Dendritic cell treated with granulocyte-macrophage colony-stimulating factor and Interleukin-4, amounts not matched to agents 40 ng/mL and 50 ng/mL, for 4 days (primary cell): ENCODE results near the gene TOMM40.

Experiments used
- H3K27ac Mint-ChIP-seq: one replicate; pipeline ENCODE4 v1.8.0; 2022; ENCODE audit warnings: mild to moderate bottlenecking, mixed read lengths
- H3K27me3 Mint-ChIP-seq: one replicate; pipeline ENCODE4 v1.8.0; 2022; ENCODE audit warnings: mild to moderate bottlenecking, mixed read lengths
- H3K36me3 Mint-ChIP-seq: one replicate; pipeline ENCODE4 v1.8.0; 2022; ENCODE audit warnings: low read depth, mixed read lengths
- H3K4me1 Mint-ChIP-seq: one replicate; pipeline ENCODE4 v1.8.0; 2022; ENCODE audit warnings: low read depth, mixed read lengths
- H3K4me3 Mint-ChIP-seq: one replicate; pipeline ENCODE4 v1.8.0; 2022; ENCODE audit warnings: mild to moderate bottlenecking, moderate library complexity, mixed read lengths
- H3K9me3 Mint-ChIP-seq: one replicate; pipeline ENCODE4 v1.8.0; 2022; ENCODE audit warnings: mixed read lengths
- intact Hi-C: fragments of 100-400 bp; cut with micrococcal nuclease; formaldehyde crosslinking; loops from one replicate; pipeline ENCODE4 v1.15.0; 2022

TOMM40 gene

DNA sequence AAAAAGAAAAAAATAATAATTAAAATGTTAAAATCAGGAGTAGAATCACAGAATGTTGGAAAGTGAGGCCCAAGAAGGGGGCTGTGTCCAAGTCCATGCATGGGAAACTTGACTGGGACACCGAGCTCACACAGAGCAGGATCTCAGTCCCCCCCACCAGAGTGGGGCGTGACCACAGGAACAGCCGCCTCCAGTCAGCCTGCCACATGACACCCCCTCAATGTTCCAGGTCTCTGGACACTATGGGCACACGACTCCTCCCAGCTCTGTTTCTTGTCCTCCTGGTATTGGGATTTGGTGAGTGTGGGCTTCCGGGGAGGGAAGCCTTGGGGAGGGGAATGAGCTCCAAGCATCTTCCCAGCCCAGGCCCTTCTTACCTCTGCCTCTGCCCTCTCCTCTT, 57.2 kb downstream of the TOMM40 start:
- peaks cover 3% of the 10 kb centered on the region for H3K27me3 Mint-ChIP-seq
- H3K9me3 Mint-ChIP-seq, result no peaks in the 10 kb centered on the region
- H3K27ac Mint-ChIP-seq, result peak overlapping the region; percentile 14
- H3K4me3 Mint-ChIP-seq, result no peak overlapping the region
- peaks cover 18% of the 10 kb centered on the region for H3K36me3 Mint-ChIP-seq
- peaks cover 49% of the 10 kb centered on the region for H3K4me1 Mint-ChIP-seq
- intact Hi-C loops, result no loop called here

DNA sequence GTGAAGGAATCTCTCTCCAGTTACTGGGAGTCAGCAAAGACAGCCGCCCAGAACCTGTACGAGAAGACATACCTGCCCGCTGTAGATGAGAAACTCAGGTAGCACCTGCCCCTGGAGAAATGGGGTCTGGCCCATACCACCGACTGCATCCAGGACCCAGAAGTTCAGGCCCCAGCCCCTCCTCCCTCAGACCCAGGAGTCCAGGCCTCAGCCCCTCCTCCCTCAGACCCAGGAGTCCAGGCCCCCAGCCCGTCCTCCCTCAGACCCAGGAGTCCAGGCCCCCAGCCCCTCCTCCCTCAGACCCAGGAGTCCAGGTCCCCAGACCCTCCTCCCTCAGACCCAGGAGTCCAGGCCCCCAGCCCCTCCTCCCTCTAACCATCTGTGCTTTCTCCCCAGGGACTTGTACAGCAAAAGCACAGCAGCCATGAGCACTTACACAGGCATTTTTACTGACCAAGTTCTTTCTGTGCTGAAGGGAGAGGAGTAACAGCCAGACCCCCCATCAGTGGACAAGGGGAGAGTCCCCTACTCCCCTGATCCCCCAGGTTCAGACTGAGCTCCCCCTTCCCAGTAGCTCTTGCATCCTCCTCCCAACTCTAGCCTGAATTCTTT, 57.8 kb downstream of the TOMM40 start:
- H3K4me1 Mint-ChIP-seq, result peaks cover 49% of the 10 kb centered on the region
- peaks cover 3% of the 10 kb centered on the region for H3K27me3 Mint-ChIP-seq
- no peak overlapping the region for H3K4me3 Mint-ChIP-seq
- peaks cover 20% of the 10 kb centered on the region for H3K36me3 Mint-ChIP-seq
- H3K9me3 Mint-ChIP-seq, result no peaks in the 10 kb centered on the region
- H3K27ac Mint-ChIP-seq, result peak overlapping the region; percentile 14
- intact Hi-C loops, result no loop called here

GRCh38 chr19:44949550-44949949, 58.5 kb downstream of the TOMM40 start:
- peaks cover 22% of the 10 kb centered on the region for H3K36me3 Mint-ChIP-seq
- no peak overlapping the region for H3K4me3 Mint-ChIP-seq
- intact Hi-C loops, result no loop called here
- peaks cover 3% of the 10 kb centered on the region for H3K27me3 Mint-ChIP-seq
- H3K9me3 Mint-ChIP-seq, result no peaks in the 10 kb centered on the region
- no peak overlapping the region for H3K27ac Mint-ChIP-seq
- H3K4me1 Mint-ChIP-seq, result peaks cover 49% of the 10 kb centered on the region

- no peaks in the 10 kb centered on the region for H3K9me3 Mint-ChIP-seq
- H3K27me3 Mint-ChIP-seq, result no peaks in the 10 kb centered on the region
- H3K27ac Mint-ChIP-seq, result peak overlapping the region; percentile 19
These were observed 60.4 kb downstream of the TOMM40 start for GRCh38 chr19:44951179-44952159.

More at GRCh38 chr19:44951179-44952159, 60.4 kb downstream of the TOMM40 start:
- Mint-ChIP-seq H3K36me3 (peaks cover 36% of the 10 kb centered on the region), H3K4me3 (no peak overlapping the region), H3K4me1 (peaks cover 42% of the 10 kb centered on the region)
- intact Hi-C loops, result loop anchor here (1.0 to 5.0 kb wide), 2 partner anchors 48 to 51 kb away; partner anchors contain the start of gene RELB
